Measurements from ENCODE around the gene CYTH2. TPM values are rescaled to one million over a fixed set of nuclear protein-coding genes. Genes with fewer than 3 reads are reported as not detected.
A peak's percentile ranks its signal among the peaks of the same experiment; 100 is the strongest.
"Not testable (repeated sequence)": the region's sequence is repeated elsewhere in the genome, so short reads cannot be mapped to it uniquely, and the experiment has no call there.

Gene CYTH2
- polyA plus RNA-seq, 3 donors = 21.3 to 48.2 (median 21.7) TPM

- Histone ChIP-seq H3K9ac (ENCODE audit: insufficient read depth, low read length, poor library complexity, severe bottlenecking) (no peak overlapping the region), H3K4me1 (ENCODE audit: control insufficient read depth in 1 of 2, insufficient read depth in 2 of 2, low read length in 2 of 2) (peaks cover 14 to 19% of the 10 kb centered on the region in 2 donors), H3K9me3 (replicated peaks in 1 of 2; ENCODE audit: control insufficient read depth in 1 of 2, insufficient read depth in 1 of 2, low read length in 2 of 2) (peaks cover 0 to under 1% of the 10 kb centered on the region in 2 donors), H4K20me1 (ENCODE audit: insufficient read depth, low read length) (no peaks in the 10 kb centered on the region), H3K79me2 (ENCODE audit: insufficient read depth, low read length) (no peaks in the 10 kb centered on the region), H3K4me3 (replicated peaks in 1 of 3; ENCODE audit: low read depth in 2 of 3, low read length in 3 of 3) (no peak overlapping the region), H3K27ac (ENCODE audit: low read depth in 1 of 2, low read length in 2 of 2) (no peak overlapping the region), H2AFZ (ENCODE audit: insufficient read depth, low read depth, low read length, poor library complexity, severe bottlenecking) (no peak overlapping the region), H3K27me3 (ENCODE audit: control insufficient read depth in 2 of 2, insufficient read depth in 2 of 2, low read length in 2 of 2) (peaks cover 10 to 21% of the 10 kb centered on the region in 2 donors), H3K4me2 (replicated peaks; ENCODE audit: extremely low read depth, low read length, poor library complexity, severe bottlenecking) (no peak overlapping the region), H3K36me3 (replicated peaks in 1 of 2; ENCODE audit: control insufficient read depth in 1 of 2, insufficient read depth in 2 of 2, low read length in 2 of 2) (no peaks in the 10 kb centered on the region)
- Mint-ChIP-seq H3K27me3 (ENCODE audit: low read depth in 3 of 3) (peaks cover 33 to 42% (median 39%) of the 10 kb centered on the region in 3 donors), H3K4me3 (no peak overlapping the region), H3K4me1 (peaks cover 15% of the 10 kb centered on the region), H3K36me3 (peaks cover 0 to 5% of the 10 kb centered on the region in 2 donors), H3K27ac (no peak overlapping the region), H3K9me3 (peaks cover 0 to 22% (median 13%) of the 10 kb centered on the region in 7 donors)
- intact Hi-C loops (cut with micrococcal nuclease) = no loop called here
- TF ChIP-seq CTCF (IDR thresholded peaks at IDR 0.05) = no peak
- DNase-seq = no peak
- 96% methylated on average over 6 of the region's 6 CpGs for WGBS (ENCODE audit: insufficient coverage)
Observed at GRCh38 chr19:48487544-48487943, 18.4 kb downstream of the CYTH2 start.

GRCh38 chr19:48487948-48488347 lies 18.8 kb downstream of the CYTH2 start:
- H3K9me3 Mint-ChIP-seq = peaks cover 0 to 26% (median 15%) of the 10 kb centered on the region in 7 donors
- no peak overlapping the region for H3K27ac ChIP-seq (ENCODE audit: low read depth in 1 of 2, low read length in 2 of 2)
- peaks cover 0 to 3% of the 10 kb centered on the region in 2 donors for H3K9me3 ChIP-seq (replicated peaks in 1 of 2; ENCODE audit: control insufficient read depth in 1 of 2, insufficient read depth in 1 of 2, low read length in 2 of 2)
- no peak overlapping the region for H3K4me2 ChIP-seq (replicated peaks; ENCODE audit: extremely low read depth, low read length, poor library complexity, severe bottlenecking)
- H3K27me3 Mint-ChIP-seq (ENCODE audit: low read depth in 3 of 3) = peaks cover 37 to 45% (median 40%) of the 10 kb centered on the region in 3 donors
- peaks cover 10 to 21% of the 10 kb centered on the region in 2 donors for H3K27me3 ChIP-seq (ENCODE audit: control insufficient read depth in 2 of 2, insufficient read depth in 2 of 2, low read length in 2 of 2)
- H3K4me3 Mint-ChIP-seq = no peak overlapping the region
- H3K4me1 Mint-ChIP-seq = peaks cover 18% of the 10 kb centered on the region
- H3K36me3 ChIP-seq (replicated peaks in 1 of 2; ENCODE audit: control insufficient read depth in 1 of 2, insufficient read depth in 2 of 2, low read length in 2 of 2) = no peaks in the 10 kb centered on the region
- no peak for DNase-seq
- no peak overlapping the region for H3K4me3 ChIP-seq (replicated peaks in 1 of 3; ENCODE audit: low read depth in 2 of 3, low read length in 3 of 3)
- no peak overlapping the region for H2AFZ ChIP-seq (ENCODE audit: insufficient read depth, low read depth, low read length, poor library complexity, severe bottlenecking)
- H3K36me3 Mint-ChIP-seq = peaks cover 0 to 7% of the 10 kb centered on the region in 2 donors
- no peak for TF ChIP-seq CTCF (IDR thresholded peaks at IDR 0.05)
- no peaks in the 10 kb centered on the region for H4K20me1 ChIP-seq (ENCODE audit: insufficient read depth, low read length)
- no peaks in the 10 kb centered on the region for H3K79me2 ChIP-seq (ENCODE audit: insufficient read depth, low read length)
- H3K4me1 ChIP-seq (ENCODE audit: control insufficient read depth in 1 of 2, insufficient read depth in 2 of 2, low read length in 2 of 2) = peaks cover 16 to 23% of the 10 kb centered on the region in 2 donors
- peak overlapping the region in 3 of 7 donors; percentile 2 to 56 (median 14) for H3K27ac Mint-ChIP-seq
- intact Hi-C loops (cut with micrococcal nuclease) = loop anchor here in 1 of 2 donors (2.0 kb wide), 1 partner anchor 121 kb away; no protein-coding TSS in a partner anchor
- no peak overlapping the region for H3K9ac ChIP-seq (ENCODE audit: insufficient read depth, low read length, poor library complexity, severe bottlenecking)
- WGBS (ENCODE audit: insufficient coverage) = 89% methylated on average over 5 of the region's 8 CpGs

GRCh38 chr19:48488478-48488877 lies 19.3 kb downstream of the CYTH2 start:
- H3K36me3 ChIP-seq (replicated peaks in 1 of 2; ENCODE audit: control insufficient read depth in 1 of 2, insufficient read depth in 2 of 2, low read length in 2 of 2); H2AFZ ChIP-seq (ENCODE audit: insufficient read depth, low read depth, low read length, poor library complexity, severe bottlenecking); H3K79me2 ChIP-seq (ENCODE audit: insufficient read depth, low read length); H3K36me3 Mint-ChIP-seq; H3K27ac Mint-ChIP-seq; H3K9me3 ChIP-seq (replicated peaks in 1 of 2; ENCODE audit: control insufficient read depth in 1 of 2, insufficient read depth in 1 of 2, low read length in 2 of 2); H3K4me3 ChIP-seq (replicated peaks in 1 of 3; ENCODE audit: low read depth in 2 of 3, low read length in 3 of 3); H4K20me1 ChIP-seq (ENCODE audit: insufficient read depth, low read length); H3K27ac ChIP-seq (ENCODE audit: low read depth in 1 of 2, low read length in 2 of 2); H3K9ac ChIP-seq (ENCODE audit: insufficient read depth, low read length, poor library complexity, severe bottlenecking); H3K4me2 ChIP-seq (replicated peaks; ENCODE audit: extremely low read depth, low read length, poor library complexity, severe bottlenecking); H3K4me3 Mint-ChIP-seq; DNase-seq: not testable (repeated sequence)
- Mint-ChIP-seq H3K4me1 (peaks cover 19% of the 10 kb centered on the region), H3K9me3 (peaks cover 0 to 27% (median 15%) of the 10 kb centered on the region in 7 donors), H3K27me3 (ENCODE audit: low read depth in 3 of 3) (peaks cover 38 to 43% (median 40%) of the 10 kb centered on the region in 3 donors)
- Histone ChIP-seq H3K4me1 (ENCODE audit: control insufficient read depth in 1 of 2, insufficient read depth in 2 of 2, low read length in 2 of 2) (peaks cover 16 to 25% of the 10 kb centered on the region in 2 donors), H3K27me3 (ENCODE audit: control insufficient read depth in 2 of 2, insufficient read depth in 2 of 2, low read length in 2 of 2) (peaks cover 10 to 21% of the 10 kb centered on the region in 2 donors)
- intact Hi-C loops (cut with micrococcal nuclease) = loop anchor here in 1 of 2 donors (2.0 kb wide), 1 partner anchor 120 kb away; no protein-coding TSS in a partner anchor
- WGBS (ENCODE audit: insufficient coverage) = 89% methylated on average over 4 of the region's 7 CpGs
